ENCODE measurements around the gene RNPEPL1.

The RNPEPL1 gene

GRCh38 chr2:240572141-240573031 is 4.1 kb downstream of the RNPEPL1 start:
- H3K9me3 ChIP-seq = no peaks in the 10 kb centered on the region
- H3K4me3 ChIP-seq = no peak overlapping the region
- peaks cover 0 to 36% (median 24%) of the 10 kb centered on the region in 4 donors for H3K4me1 ChIP-seq
- DNase-seq = peak in 1 of 2 donors; percentile 61
- TF ChIP-seq CTCF (IDR thresholded peaks at IDR 0.05) = no peak
- no peaks in the 10 kb centered on the region for H3K27me3 ChIP-seq
- H3K27ac ChIP-seq = no peak overlapping the region
- intact Hi-C loops (cut with DNase I; ENCODE audit: low total_unique reads) = no loop called here
- H3K36me3 ChIP-seq = peaks cover 21 to 64% (median 46%) of the 10 kb centered on the region in 3 donors

- Histone ChIP-seq H3K27ac (no peak overlapping the region), H3K27me3 (no peaks in the 10 kb centered on the region), H3K4me1 (peaks cover 0 to 30% (median 21%) of the 10 kb centered on the region in 4 donors), H3K4me3 (no peak overlapping the region), H3K9me3 (no peaks in the 10 kb centered on the region), H3K36me3 (peaks cover 21 to 71% (median 53%) of the 10 kb centered on the region in 3 donors)
- intact Hi-C loops (cut with DNase I; ENCODE audit: low total_unique reads) = no loop called here
- TF ChIP-seq CTCF (IDR thresholded peaks at IDR 0.05) = no peak
- no peak for DNase-seq
Observed at GRCh38 chr2:240573071-240573515, 4.8 kb downstream of the RNPEPL1 start.

GRCh38 chr2:240573516-240574385 is 5.5 kb downstream of the RNPEPL1 start:
- no peak overlapping the region for H3K27ac ChIP-seq
- H3K27me3 ChIP-seq = no peaks in the 10 kb centered on the region
- DNase-seq = no peak
- H3K4me3 ChIP-seq = no peak overlapping the region
- intact Hi-C loops (cut with DNase I; ENCODE audit: low total_unique reads) = no loop called here
- H3K9me3 ChIP-seq = no peaks in the 10 kb centered on the region
- H3K4me1 ChIP-seq = peaks cover 0 to 32% (median 21%) of the 10 kb centered on the region in 4 donors
- no peak for TF ChIP-seq CTCF (IDR thresholded peaks at IDR 0.05)
- H3K36me3 ChIP-seq = peaks cover 21 to 78% (median 54%) of the 10 kb centered on the region in 3 donors

- Histone ChIP-seq H3K27ac (no peak overlapping the region), H3K36me3 (peaks cover 21 to 85% (median 54%) of the 10 kb centered on the region in 3 donors)
Observed at GRCh38 chr2:240574386-240575100, 6.3 kb downstream of the RNPEPL1 start.

More at GRCh38 chr2:240574386-240575100, 6.3 kb downstream of the RNPEPL1 start:
- no peaks in the 10 kb centered on the region for H3K9me3 ChIP-seq
- TF ChIP-seq CTCF (IDR thresholded peaks at IDR 0.05) = no peak
- H3K27me3 ChIP-seq = no peaks in the 10 kb centered on the region
- intact Hi-C loops (cut with DNase I; ENCODE audit: low total_unique reads) = no loop called here
- no peak overlapping the region for H3K4me3 ChIP-seq
- no peak for DNase-seq
- peaks cover 0 to 31% (median 20%) of the 10 kb centered on the region in 4 donors for H3K4me1 ChIP-seq
